ENCODE results near the gene DAB1.

The DAB1 gene

GRCh38 chr1:57304591-57304990, 119.3 kb downstream of the DAB1 start:
- Histone ChIP-seq H3F3A (ENCODE audit: insufficient read depth, low read length) (no peaks in the 10 kb centered on the region), H2AFZ (ENCODE audit: low read length) (no peak overlapping the region), H3K27ac (ENCODE audit: low read depth, low read length, poor library complexity, severe bottlenecking) (no peak overlapping the region), H3K4me3 (ENCODE audit: low read depth, low read length, poor library complexity, severe bottlenecking) (no peak overlapping the region), H3K4me1 (ENCODE audit: insufficient read depth, low read length, severe bottlenecking) (no peaks in the 10 kb centered on the region), H3K36me3 (ENCODE audit: insufficient read depth, low read length) (no peaks in the 10 kb centered on the region), H3K79me2 (ENCODE audit: insufficient read depth, low read length) (no peaks in the 10 kb centered on the region), H3K27me3 (ENCODE audit: insufficient read depth, low read length) (no peaks in the 10 kb centered on the region), H3K9ac (ENCODE audit: low read length) (no peak overlapping the region), H3K4me2 (ENCODE audit: low read length) (no peak overlapping the region), H3K9me2 (ENCODE audit: low read depth, low read length) (no peaks in the 10 kb centered on the region), H3K9me3 (ENCODE audit: low read length) (no peaks in the 10 kb centered on the region), H4K20me1 (ENCODE audit: insufficient read depth, low read length) (no peaks in the 10 kb centered on the region)
- TF ChIP-seq EZH2 (IDR thresholded peaks at IDR 0.05; ENCODE audit: borderline replicate concordance, low read length) (no peak), CTCF (IDR thresholded peaks at IDR 0.05; ENCODE audit: low read length) (no peak)

GRCh38 chr1:57302812-57303596, 120.9 kb downstream of the DAB1 start:
- Histone ChIP-seq H3K4me2 (ENCODE audit: low read length) (no peak overlapping the region), H3K4me1 (ENCODE audit: insufficient read depth, low read length, severe bottlenecking) (no peaks in the 10 kb centered on the region), H3K27ac (ENCODE audit: low read depth, low read length, poor library complexity, severe bottlenecking) (no peak overlapping the region), H3F3A (ENCODE audit: insufficient read depth, low read length) (no peaks in the 10 kb centered on the region), H3K27me3 (ENCODE audit: insufficient read depth, low read length) (no peaks in the 10 kb centered on the region), H3K79me2 (ENCODE audit: insufficient read depth, low read length) (no peaks in the 10 kb centered on the region), H4K20me1 (ENCODE audit: insufficient read depth, low read length) (no peaks in the 10 kb centered on the region), H2AFZ (ENCODE audit: low read length) (no peak overlapping the region), H3K36me3 (ENCODE audit: insufficient read depth, low read length) (no peaks in the 10 kb centered on the region), H3K9me2 (ENCODE audit: low read depth, low read length) (no peaks in the 10 kb centered on the region), H3K9ac (ENCODE audit: low read length) (no peak overlapping the region), H3K9me3 (ENCODE audit: low read length) (no peaks in the 10 kb centered on the region), H3K4me3 (ENCODE audit: low read depth, low read length, poor library complexity, severe bottlenecking) (no peak overlapping the region)
- no peak for TF ChIP-seq EZH2 (IDR thresholded peaks at IDR 0.05; ENCODE audit: borderline replicate concordance, low read length)
- TF ChIP-seq CTCF (IDR thresholded peaks at IDR 0.05; ENCODE audit: low read length), result no peak

- Histone ChIP-seq H3K9ac (ENCODE audit: low read length) (no peak overlapping the region), H3K27ac (ENCODE audit: low read depth, low read length, poor library complexity, severe bottlenecking) (no peak overlapping the region)
These were observed 123.7 kb downstream of the DAB1 start for GRCh38 chr1:57300186-57300585.

More at GRCh38 chr1:57300186-57300585, 123.7 kb downstream of the DAB1 start:
- Histone ChIP-seq H3K4me3 (ENCODE audit: low read depth, low read length, poor library complexity, severe bottlenecking) (no peak overlapping the region), H4K20me1 (ENCODE audit: insufficient read depth, low read length) (no peaks in the 10 kb centered on the region), H3K79me2 (ENCODE audit: insufficient read depth, low read length) (no peaks in the 10 kb centered on the region), H2AFZ (ENCODE audit: low read length) (no peak overlapping the region), H3K36me3 (ENCODE audit: insufficient read depth, low read length) (no peaks in the 10 kb centered on the region), H3K9me3 (ENCODE audit: low read length) (no peaks in the 10 kb centered on the region), H3F3A (ENCODE audit: insufficient read depth, low read length) (no peaks in the 10 kb centered on the region), H3K9me2 (ENCODE audit: low read depth, low read length) (no peaks in the 10 kb centered on the region), H3K27me3 (ENCODE audit: insufficient read depth, low read length) (no peaks in the 10 kb centered on the region), H3K4me2 (ENCODE audit: low read length) (no peak overlapping the region), H3K4me1 (ENCODE audit: insufficient read depth, low read length, severe bottlenecking) (no peaks in the 10 kb centered on the region)
- TF ChIP-seq CTCF (IDR thresholded peaks at IDR 0.05; ENCODE audit: low read length), result no peak

Measured in OCI-LY1 (cell line).